HG03558 (cell line): Measurements from ENCODE around the gene DGKB.

Source experiments
- ATAC-seq: cut with Tn5 transposase; IDR thresholded peaks from one replicate; pipeline ENCODE4 v1.9.1; 2021; ENCODE audit warnings: moderate number of reproducible peaks; ENCODE audit not compliant: unreplicated experiment; ENCODE audit errors: extremely low read depth

Gene DGKB

DNA sequence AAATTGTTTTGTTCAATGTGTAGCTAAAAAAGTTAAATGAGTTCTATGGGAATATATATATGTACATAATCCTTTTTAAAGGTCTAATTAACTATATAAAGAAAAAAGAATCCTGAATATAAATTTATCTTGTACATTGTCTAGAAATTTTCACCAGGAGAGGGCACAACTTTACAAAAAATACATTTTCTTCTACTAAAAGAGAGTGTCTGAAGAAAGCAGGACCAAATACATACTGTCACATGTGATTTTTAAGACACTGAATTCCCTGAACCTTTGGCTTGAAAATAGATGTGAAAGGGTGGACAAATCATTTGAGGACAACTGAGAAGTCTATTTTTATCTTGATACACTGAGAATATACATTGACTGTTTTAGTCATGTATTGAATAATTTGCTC is 204.3 kb downstream of the DGKB start:
- no peak for ATAC-seq

- ATAC-seq = no peak
Observed at GRCh38 chr7:14697684-14698083, 204.9 kb downstream of the DGKB start.

DNA sequence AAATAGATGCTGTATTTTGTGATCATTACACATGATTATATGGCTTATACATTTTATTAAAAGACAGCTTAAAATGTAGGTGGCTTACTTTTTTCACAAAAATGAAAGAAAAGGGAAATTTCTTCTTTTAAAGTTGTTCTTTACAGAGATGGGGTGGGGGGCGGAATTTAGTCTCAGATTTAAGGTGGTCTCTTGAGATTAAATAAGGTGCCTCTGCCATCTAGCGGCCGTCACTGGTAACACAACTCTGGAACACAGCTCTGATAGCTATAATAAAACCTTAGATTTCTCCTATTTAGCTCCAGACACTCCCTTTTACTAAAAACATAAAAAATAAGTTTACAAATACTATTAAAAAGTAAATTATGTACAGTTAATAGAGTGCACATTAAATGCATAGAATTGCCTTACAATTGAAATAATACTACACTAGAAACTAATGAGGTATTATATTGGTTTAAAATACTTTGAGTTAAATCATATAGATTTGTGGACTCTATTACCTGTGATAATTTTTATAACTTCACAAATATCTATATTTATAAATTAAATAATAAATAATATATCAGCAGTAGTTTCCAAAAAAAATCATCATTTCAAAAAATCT is 210.9 kb downstream of the DGKB start:
- no peak for ATAC-seq

DNA sequence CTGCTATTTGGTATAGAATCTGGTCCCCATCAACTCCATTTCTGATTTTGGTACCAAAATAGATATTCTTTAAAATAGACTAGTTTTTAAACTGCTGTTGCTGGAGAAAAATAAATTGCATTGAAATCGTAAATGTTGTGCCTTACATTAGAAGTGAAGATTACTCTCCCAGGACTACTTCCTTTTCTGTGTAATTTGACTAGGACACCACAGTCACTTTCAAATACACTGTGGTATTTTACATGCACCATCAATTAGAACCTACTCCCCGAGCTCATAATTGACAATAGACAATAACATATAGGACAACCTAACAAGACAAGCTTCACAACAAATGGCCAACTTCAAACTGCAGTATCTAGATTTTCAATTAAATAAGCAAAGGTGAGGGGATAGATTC is 211.5 kb downstream of the DGKB start:
- no peak for ATAC-seq

GRCh38 chr7:14690486-14690885 is 212.1 kb downstream of the DGKB start:
- ATAC-seq = no peak

GRCh38 chr7:14690075-14690474 is 212.5 kb downstream of the DGKB start:
- ATAC-seq = no peak

- ATAC-seq = no peak
Observed at GRCh38 chr7:14688208-14688607, 214.3 kb downstream of the DGKB start.

GRCh38 chr7:14687777-14688176 is 214.8 kb downstream of the DGKB start:
- ATAC-seq = no peak

GRCh38 chr7:14687241-14687640 is 215.3 kb downstream of the DGKB start:
- no peak for ATAC-seq

DNA sequence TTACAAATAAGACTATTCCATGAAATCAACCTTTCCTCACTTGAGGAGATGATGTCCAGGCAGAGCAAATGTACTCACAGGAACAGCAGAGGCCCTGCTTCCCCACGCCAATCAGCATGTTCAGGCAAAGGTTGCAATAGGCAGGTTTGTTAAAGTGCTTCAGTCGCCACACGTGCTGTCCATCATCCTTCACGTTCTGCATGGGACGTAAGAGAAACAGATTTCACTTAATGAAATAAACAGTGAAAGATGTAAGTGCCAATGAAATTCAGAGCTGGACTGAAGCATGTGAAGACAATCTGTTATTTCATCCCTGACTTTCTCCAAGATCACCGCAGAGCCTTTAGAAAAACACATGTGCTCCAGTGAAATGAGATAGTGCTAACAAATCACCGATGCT is 217.4 kb downstream of the DGKB start:
- ATAC-seq = no peak

GRCh38 chr7:14682910-14683465 is 219.6 kb downstream of the DGKB start:
- ATAC-seq = no peak

DNA sequence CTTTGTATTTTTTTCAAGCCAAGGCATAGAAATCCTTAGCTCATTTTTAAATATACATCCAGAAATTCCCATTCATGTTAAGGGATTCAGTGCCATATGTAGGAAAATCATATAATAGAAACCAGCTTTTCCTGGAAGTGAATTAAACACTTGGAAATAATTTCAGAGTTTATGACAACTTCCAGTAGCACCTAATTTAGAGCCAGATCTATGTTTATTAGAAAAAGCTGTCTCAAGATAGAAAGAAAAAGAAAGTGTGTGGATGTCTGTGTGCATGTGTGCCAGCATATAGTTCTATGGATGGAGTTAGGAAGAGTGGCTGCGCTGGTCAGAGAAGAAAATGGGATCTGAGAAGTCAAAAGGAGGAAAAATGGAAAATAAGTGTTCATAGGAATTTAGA is 225.7 kb downstream of the DGKB start:
- ATAC-seq = no peak

- no peak for ATAC-seq
Observed at GRCh38 chr7:14673202-14673601, 229.3 kb downstream of the DGKB start.

- ATAC-seq = no peak
Observed at GRCh38 chr7:14666913-14667312, 235.6 kb downstream of the DGKB start.

GRCh38 chr7:14666304-14666703 is 236.2 kb downstream of the DGKB start:
- no peak for ATAC-seq

- ATAC-seq = no peak
Observed at GRCh38 chr7:14639801-14640200, 262.8 kb downstream of the DGKB start.

DNA sequence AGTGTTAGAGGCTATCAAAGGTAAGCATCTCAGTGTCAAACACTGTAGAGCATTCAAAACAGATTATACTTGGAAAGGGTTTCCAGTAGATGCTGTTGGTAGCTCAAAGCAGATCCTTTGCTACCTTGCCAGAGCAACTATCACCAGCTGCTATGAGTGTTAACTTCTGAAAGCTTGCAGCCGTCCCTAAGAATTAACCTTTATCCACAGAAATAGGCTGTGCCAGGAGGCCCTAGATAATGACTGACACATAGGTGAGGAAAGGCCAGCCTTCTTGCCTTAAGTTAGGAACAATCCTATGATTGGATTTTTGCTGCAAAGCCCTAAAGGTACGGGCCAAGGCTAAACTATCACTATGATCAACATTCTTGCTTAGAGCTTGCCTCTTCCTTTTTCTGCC is 263.2 kb downstream of the DGKB start:
- no peak for ATAC-seq

DNA sequence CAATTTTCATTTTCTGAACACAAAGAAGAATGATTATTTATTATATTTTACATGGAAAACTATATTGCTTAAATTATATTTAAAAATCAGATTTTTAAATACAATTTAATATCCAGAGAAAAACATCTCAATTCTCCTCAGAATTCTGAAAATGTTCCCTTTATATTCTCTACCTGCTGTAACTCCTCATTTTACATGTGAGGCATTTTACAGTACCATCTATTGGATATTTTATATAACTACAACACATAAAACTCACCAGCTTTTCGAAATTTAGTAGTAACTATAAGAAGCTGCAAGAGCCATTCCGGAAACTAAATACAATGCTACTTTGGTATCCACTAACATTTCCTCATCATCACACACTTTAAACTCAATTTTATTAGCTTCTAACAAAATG is 264.6 kb downstream of the DGKB start:
- no peak for ATAC-seq

DNA sequence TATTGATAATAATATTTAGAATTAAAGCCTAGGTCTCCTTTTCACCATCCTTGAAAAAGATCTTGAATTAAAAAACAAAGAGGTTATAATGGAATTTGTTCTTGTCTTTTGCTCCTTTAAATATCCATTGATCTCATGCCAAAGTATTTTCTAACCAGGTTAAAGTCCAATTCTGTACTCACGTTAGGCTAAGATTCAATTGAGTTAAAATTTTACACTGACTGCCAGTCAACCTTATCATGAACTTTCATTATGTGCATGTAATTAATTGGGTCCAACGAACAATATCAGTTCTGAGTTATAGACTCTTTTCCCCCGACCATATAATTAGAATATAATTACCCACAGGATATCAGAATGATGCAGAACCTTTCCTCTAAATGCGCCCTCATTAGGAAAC is 266.6 kb downstream of the DGKB start:
- ATAC-seq = no peak

DNA sequence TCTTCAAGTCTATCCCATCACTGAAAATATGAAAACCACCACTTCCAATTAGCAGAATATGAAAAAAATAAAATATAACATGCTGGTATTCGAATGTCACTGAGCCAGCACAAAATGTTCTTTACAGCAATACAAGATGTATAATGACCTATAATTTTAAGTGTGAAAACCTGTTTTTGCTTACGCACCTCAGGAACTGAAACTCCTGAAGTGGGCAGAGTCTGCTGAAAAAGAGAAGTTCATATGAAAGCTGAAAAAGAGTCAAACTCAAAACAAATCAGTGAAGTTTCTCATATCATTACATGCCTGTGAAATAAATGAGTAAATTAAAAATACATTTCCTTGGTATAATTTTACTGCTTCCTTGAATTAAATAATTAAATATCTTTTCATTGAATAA is 272.5 kb downstream of the DGKB start:
- ATAC-seq = no peak

- ATAC-seq = no peak
Observed at GRCh38 chr7:14628516-14628915, 274.0 kb downstream of the DGKB start.

GRCh38 chr7:14626076-14626475 is 276.5 kb downstream of the DGKB start:
- ATAC-seq = no peak

- no peak for ATAC-seq
Observed at GRCh38 chr7:14622559-14622958, 280.0 kb downstream of the DGKB start.
